Kidney epithelial cell (primary cell): Measurements from ENCODE around the gene NEK1. TPM values are rescaled to one million over a fixed set of nuclear protein-coding genes. Genes with fewer than 3 reads are reported as not detected.
A peak's percentile ranks its signal among the peaks of the same experiment; 100 is the strongest.

ENCODE experiments used
- DNase-seq: peaks from one replicate; pipeline ENCODE4 v3.0.0-alpha.2; 2010; ENCODE audit warnings: low read depth
- H3K27me3 ChIP-seq: 2 replicates; pipeline ENCODE4 v1.6.0; 2011; ENCODE audit warnings: low read length; ENCODE audit not compliant: control insufficient read depth, insufficient read depth
- H3K36me3 ChIP-seq: 2 replicates; pipeline ENCODE4 v1.5.1; 2011; ENCODE audit warnings: low read length; ENCODE audit not compliant: control insufficient read depth, insufficient read depth
- H3K4me3 ChIP-seq: 2 replicates; pipeline ENCODE4 v1.5.1; 2011; ENCODE audit warnings: low read depth, mild to moderate bottlenecking, control low read depth, low read length
- CTCF ChIP-seq: IDR thresholded peaks from 2 replicates; pipeline ENCODE4 v1.5.1; 2011; ENCODE audit warnings: mild to moderate bottlenecking, moderate library complexity, low read length, control low read depth, inconsistent platforms; ENCODE audit not compliant: insufficient read depth, poor library complexity, severe bottlenecking
- total RNA-seq: library from RNA; depleted of rRNA; stranded (reverse); fragments of >200 nt; gene quantifications from 2 replicates; pipeline ENCODE4 v1.2.3, GENCODE V29; 2015

NEK1 gene
- total RNA-seq, 1 donor from 2014 or later = 13.2 TPM

DNA sequence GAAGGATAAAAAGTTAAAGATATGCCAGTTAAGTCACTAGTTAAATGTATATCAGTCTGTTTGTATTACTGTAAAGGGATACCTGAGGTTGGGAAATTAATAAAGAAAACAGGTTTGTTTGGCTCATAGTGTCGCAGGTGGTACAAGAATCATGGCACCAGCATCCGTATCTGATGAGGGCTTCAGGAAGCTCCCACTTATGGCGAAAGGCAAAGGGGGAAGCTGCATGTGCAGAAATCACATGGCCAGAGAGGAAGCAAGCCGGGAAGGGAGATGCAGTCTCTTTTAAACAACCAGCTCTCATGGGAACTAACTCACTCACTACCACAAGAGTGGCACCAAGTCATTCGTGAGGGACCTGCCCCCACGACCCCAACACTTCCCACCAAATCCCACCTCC, 249.8 kb downstream of the NEK1 start:
- Histone ChIP-seq H3K36me3 (no peaks in the 10 kb centered on the region), H3K4me3 (no peak overlapping the region), H3K27me3 (no peaks in the 10 kb centered on the region)
- no peak for DNase-seq
- TF ChIP-seq CTCF = no peak

DNA sequence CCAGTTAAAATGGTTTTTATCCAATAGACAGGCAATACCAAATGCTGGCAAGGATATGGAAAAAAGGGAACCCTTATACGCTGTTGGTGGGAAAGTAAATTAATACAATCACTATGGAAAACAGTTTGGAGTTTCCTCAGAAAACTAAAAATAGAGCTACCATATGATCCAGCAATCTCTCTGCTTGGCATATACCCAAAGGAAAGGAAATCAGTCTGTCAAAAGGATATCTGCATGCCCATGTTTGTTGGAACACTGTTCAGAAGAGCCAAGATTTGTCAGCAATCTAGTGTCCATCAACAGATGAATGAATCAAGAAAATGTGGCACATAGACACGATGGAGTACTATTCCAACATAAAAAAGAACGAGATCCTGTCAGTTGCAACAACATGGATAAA, 250.6 kb downstream of the NEK1 start:
- no peak for TF ChIP-seq CTCF
- DNase-seq = no peak
- no peaks in the 10 kb centered on the region for H3K27me3 ChIP-seq
- no peaks in the 10 kb centered on the region for H3K36me3 ChIP-seq
- no peak overlapping the region for H3K4me3 ChIP-seq

GRCh38 chr4:169359961-169360360, 252.4 kb downstream of the NEK1 start:
- no peak for DNase-seq
- no peak for TF ChIP-seq CTCF
- Histone ChIP-seq H3K27me3 (no peaks in the 10 kb centered on the region), H3K36me3 (no peaks in the 10 kb centered on the region), H3K4me3 (no peak overlapping the region)

DNA sequence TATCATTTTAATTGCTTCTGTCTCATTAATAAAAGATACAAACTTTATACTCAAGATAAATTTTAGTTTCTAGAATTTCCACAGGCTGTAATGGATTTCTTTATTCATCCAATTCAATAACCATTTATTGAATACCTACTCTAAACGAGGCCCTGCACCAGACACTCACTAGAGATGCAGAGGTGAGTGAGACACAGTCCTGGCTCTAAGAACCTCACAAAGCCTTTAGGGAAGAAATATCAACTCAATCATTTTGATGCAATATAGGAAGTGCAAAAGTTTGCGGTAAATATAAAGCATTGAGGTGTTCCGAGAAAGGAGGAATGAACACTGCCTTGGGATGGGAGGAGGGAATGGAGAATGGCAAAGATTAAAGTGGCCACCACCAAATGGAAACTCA, 260.0 kb downstream of the NEK1 start:
- TF ChIP-seq CTCF = no peak
- DNase-seq = no peak
- Histone ChIP-seq H3K4me3 (no peak overlapping the region), H3K27me3 (no peaks in the 10 kb centered on the region), H3K36me3 (no peaks in the 10 kb centered on the region)

DNA sequence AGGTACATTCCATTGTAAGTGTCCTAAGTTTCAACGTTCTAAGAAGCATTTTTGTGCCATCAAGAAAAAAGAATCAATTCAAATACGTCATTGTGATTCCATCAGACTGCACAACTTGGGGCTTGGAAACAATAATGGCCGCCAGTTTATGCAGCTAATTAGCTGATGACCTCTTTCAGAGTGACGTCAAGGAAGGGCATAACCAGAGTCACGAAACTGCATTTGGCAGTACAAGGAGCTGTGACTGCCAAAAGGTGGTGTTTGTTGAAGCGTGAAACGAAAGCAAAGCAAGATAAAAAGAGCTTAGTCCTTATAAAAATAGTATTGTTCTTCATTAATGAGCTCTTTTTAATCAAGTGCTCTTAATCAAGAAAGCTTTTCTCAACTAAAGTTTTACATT, 260.5 kb downstream of the NEK1 start:
- H3K27me3 ChIP-seq = no peaks in the 10 kb centered on the region
- H3K36me3 ChIP-seq = no peaks in the 10 kb centered on the region
- no peak overlapping the region for H3K4me3 ChIP-seq
- DNase-seq = peak; percentile 34
- no peak for TF ChIP-seq CTCF

GRCh38 chr4:169348541-169348940, 263.8 kb downstream of the NEK1 start:
- no peak for TF ChIP-seq CTCF
- no peaks in the 10 kb centered on the region for H3K36me3 ChIP-seq
- no peaks in the 10 kb centered on the region for H3K27me3 ChIP-seq
- no peak overlapping the region for H3K4me3 ChIP-seq
- no peak for DNase-seq
